ENCODE measurements around the gene SARDH. TPM values are rescaled to one million over a fixed set of nuclear protein-coding genes. Genes with fewer than 3 reads are reported as not detected.

SARDH gene
- total RNA-seq, 1 donor from 2014 or later = 1.3 TPM

GRCh38 chr9:133713960-133714495, 24.1 kb downstream of the SARDH start:
- no peaks in the 10 kb centered on the region for H3K27me3 ChIP-seq
- no peak for TF ChIP-seq CTCF (IDR thresholded peaks at IDR 0.05)
- intact Hi-C loops (cut with DNase I) = no loop called here
- H3K4me1 ChIP-seq = no peaks in the 10 kb centered on the region
- no peak overlapping the region for H3K4me3 ChIP-seq
- no peak overlapping the region for H3K27ac ChIP-seq
- no peak for DNase-seq (ENCODE audit: low spot score in 2 of 2)
- no peaks in the 10 kb centered on the region for H3K9me3 ChIP-seq
- no peaks in the 10 kb centered on the region for H3K36me3 ChIP-seq

GRCh38 chr9:133713150-133713959, 24.8 kb downstream of the SARDH start:
- Histone ChIP-seq H3K27me3 (no peaks in the 10 kb centered on the region), H3K9me3 (no peaks in the 10 kb centered on the region), H3K27ac (no peak overlapping the region), H3K4me1 (no peaks in the 10 kb centered on the region), H3K4me3 (no peak overlapping the region), H3K36me3 (no peaks in the 10 kb centered on the region)
- intact Hi-C loops (cut with DNase I) = no loop called here
- DNase-seq (ENCODE audit: low spot score in 2 of 2) = no peak
- TF ChIP-seq CTCF (IDR thresholded peaks at IDR 0.05) = no peak

GRCh38 chr9:133712221-133713100, 25.7 kb downstream of the SARDH start:
- no peak for TF ChIP-seq CTCF (IDR thresholded peaks at IDR 0.05)
- intact Hi-C loops (cut with DNase I) = no loop called here
- H3K4me3 ChIP-seq = no peak overlapping the region
- no peak for DNase-seq (ENCODE audit: low spot score in 2 of 2)
- no peaks in the 10 kb centered on the region for H3K4me1 ChIP-seq
- H3K36me3 ChIP-seq = no peaks in the 10 kb centered on the region
- no peaks in the 10 kb centered on the region for H3K27me3 ChIP-seq
- no peak overlapping the region for H3K27ac ChIP-seq
- H3K9me3 ChIP-seq = no peaks in the 10 kb centered on the region

GRCh38 chr9:133711428-133712220, 26.5 kb downstream of the SARDH start:
- no peaks in the 10 kb centered on the region for H3K4me1 ChIP-seq
- H3K9me3 ChIP-seq = no peaks in the 10 kb centered on the region
- H3K4me3 ChIP-seq = no peak overlapping the region
- no peak for DNase-seq (ENCODE audit: low spot score in 2 of 2)
- no peak for TF ChIP-seq CTCF (IDR thresholded peaks at IDR 0.05)
- intact Hi-C loops (cut with DNase I) = no loop called here
- no peaks in the 10 kb centered on the region for H3K27me3 ChIP-seq
- H3K36me3 ChIP-seq = no peaks in the 10 kb centered on the region
- H3K27ac ChIP-seq = no peak overlapping the region

All from ascending aorta (tissue), 2 donors.